Uterus (tissue), 4 donors: Measurements from ENCODE around the gene PELI2. TPM values are rescaled to one million over a fixed set of nuclear protein-coding genes. Genes with fewer than 3 reads are reported as not detected.

Experiments used
- DNase-seq, 2 donors: peaks; one replicate each; pipeline ENCODE4 v3.0.0-alpha.2; 2019 to 2020
- H3K27ac ChIP-seq, 2 donors: fragments of 200-600 bp; sonication (generic); 1 replicate in 1 of 2; 2 replicates in 1 of 2; pipeline ENCODE4 v1.5.1; 2016 to 2018
- H3K27me3 ChIP-seq, 2 donors: fragments of 200-600 bp; sonication (generic); one replicate each; pipeline ENCODE4 v1.5.1; 2018 to 2019; ENCODE audit warnings: control low read depth in 1 of 2
- H3K36me3 ChIP-seq, 2 donors: fragments of 200-600 bp; sonication (generic); one replicate each; pipeline ENCODE4 v1.5.1; 2019; ENCODE audit warnings: control low read depth in 1 of 2
- H3K4me1 ChIP-seq, 2 donors: fragments of 200-600 bp; sonication (generic); one replicate each; pipeline ENCODE4 v1.5.1; 2018 to 2019; ENCODE audit warnings: control low read depth in 1 of 2
- H3K4me3 ChIP-seq, 2 donors: fragments of 200-600 bp; sonication (generic); 1 replicate in 1 of 2; 2 replicates in 1 of 2; pipeline ENCODE4 v1.5.1; 2018 to 2019; ENCODE audit warnings: mild to moderate bottlenecking in 1 of 2
- H3K9me3 ChIP-seq, 2 donors: fragments of 200-600 bp; sonication (generic); one replicate each; pipeline ENCODE4 v1.5.1; 2019; ENCODE audit warnings: control low read depth in 1 of 2
- POLR2A ChIP-seq, 2 donors: fragments of 450-650 bp; IDR thresholded peaks; one replicate each; pipeline ENCODE4 v1.6.1; 2016; ENCODE audit warnings: antibody characterized with exemption in 2 of 2, mild to moderate bottlenecking in 1 of 2, moderate library complexity in 1 of 2
- intact Hi-C: fragments of 100-400 bp; cut with DNase I; formaldehyde crosslinking; loops from one replicate; pipeline ENCODE4 v1.15.1; 2023; ENCODE audit warnings: low total_unique reads
- total RNA-seq, 4 donors: library from RNA; depleted of rRNA in 3 of 4; stranded (reverse); fragments of >200 nt in 3 of 4; gene quantifications; one replicate each; pipeline versions ENCODE4 v1.1.0 to v1.2.4, GENCODE V29; 2014 to 2023
- TF ChIP-seq, protein P1 (sequence below), 4 experiments: fragments of 200-600 bp in 2 of 4; fragments of 450-650 bp in 2 of 4; sonication (generic) in 2 of 4; IDR thresholded peaks; one replicate each; pipeline ENCODE4 v1.5.1; 2016 to 2019; ENCODE audit warnings: antibody characterized with exemption in 4 of 4, mild to moderate bottlenecking in 2 of 4, moderate library complexity in 1 of 4
- donor health status: DM: yes; HTN: yes; CAD: no.

PELI2 gene
- total RNA-seq, 4 donors from 2014 or later, result 15.6 to 24.3 (median 17.0) TPM

DNA sequence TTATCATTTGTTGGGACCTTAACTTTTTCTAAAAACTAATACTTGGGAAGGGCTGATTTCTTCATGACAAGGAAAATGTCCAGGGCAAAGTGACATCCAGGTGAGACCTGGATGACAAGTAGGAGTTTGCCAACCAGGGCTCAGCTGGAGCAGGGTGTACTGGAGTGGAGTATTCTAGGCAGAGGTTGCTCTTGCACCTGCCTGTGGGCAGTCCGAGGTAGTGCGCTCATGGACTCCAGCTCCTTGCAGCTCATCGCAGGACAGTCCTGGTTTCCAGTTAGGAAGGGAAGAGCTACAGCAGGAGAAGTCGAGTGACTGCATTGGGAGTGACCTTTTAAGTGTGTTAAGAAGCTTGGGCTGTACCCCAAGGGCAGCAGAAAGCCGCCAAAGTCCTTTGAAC is 175.9 kb downstream of the PELI2 start:
- no peaks in the 10 kb centered on the region for H3K9me3 ChIP-seq
- intact Hi-C loops, result no loop called here
- TF ChIP-seq, protein P1, sequence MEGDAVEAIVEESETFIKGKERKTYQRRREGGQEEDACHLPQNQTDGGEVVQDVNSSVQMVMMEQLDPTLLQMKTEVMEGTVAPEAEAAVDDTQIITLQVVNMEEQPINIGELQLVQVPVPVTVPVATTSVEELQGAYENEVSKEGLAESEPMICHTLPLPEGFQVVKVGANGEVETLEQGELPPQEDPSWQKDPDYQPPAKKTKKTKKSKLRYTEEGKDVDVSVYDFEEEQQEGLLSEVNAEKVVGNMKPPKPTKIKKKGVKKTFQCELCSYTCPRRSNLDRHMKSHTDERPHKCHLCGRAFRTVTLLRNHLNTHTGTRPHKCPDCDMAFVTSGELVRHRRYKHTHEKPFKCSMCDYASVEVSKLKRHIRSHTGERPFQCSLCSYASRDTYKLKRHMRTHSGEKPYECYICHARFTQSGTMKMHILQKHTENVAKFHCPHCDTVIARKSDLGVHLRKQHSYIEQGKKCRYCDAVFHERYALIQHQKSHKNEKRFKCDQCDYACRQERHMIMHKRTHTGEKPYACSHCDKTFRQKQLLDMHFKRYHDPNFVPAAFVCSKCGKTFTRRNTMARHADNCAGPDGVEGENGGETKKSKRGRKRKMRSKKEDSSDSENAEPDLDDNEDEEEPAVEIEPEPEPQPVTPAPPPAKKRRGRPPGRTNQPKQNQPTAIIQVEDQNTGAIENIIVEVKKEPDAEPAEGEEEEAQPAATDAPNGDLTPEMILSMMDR (IDR thresholded peaks at IDR 0.05), result no peak
- no peak for TF ChIP-seq POLR2A (IDR thresholded peaks at IDR 0.05)

DNA sequence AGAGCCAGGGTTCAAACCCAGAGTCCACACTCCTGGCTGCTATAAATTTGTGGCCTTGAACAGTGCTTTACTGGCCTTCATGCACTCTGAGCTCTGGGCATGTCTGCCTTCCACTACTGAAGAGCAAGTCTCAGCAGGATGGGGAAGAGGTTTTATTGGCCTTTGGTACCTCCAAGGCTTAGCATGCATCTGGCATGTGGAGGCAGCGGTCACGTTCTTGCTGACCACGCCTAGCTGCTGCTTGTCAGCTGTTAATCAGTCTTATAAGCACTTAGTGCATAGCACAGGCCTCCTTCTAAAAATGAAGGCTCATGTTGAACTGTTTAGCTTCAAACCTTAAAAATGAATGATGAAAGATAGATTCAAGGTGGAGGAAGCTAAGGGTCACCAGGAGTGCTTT is 177.5 kb downstream of the PELI2 start:
- Histone ChIP-seq H3K9me3 (no peaks in the 10 kb centered on the region), H3K4me1 (no peaks in the 10 kb centered on the region), H3K4me3 (no peak overlapping the region), H3K27me3 (no peaks in the 10 kb centered on the region), H3K36me3 (no peaks in the 10 kb centered on the region), H3K27ac (no peak overlapping the region)
- no peak for DNase-seq
- intact Hi-C loops, result no loop called here
- TF ChIP-seq, protein P1 (IDR thresholded peaks at IDR 0.05), result no peak
- TF ChIP-seq POLR2A (IDR thresholded peaks at IDR 0.05), result no peak

More for the DNA sequence above, 175.9 kb downstream of the PELI2 start:
- no peaks in the 10 kb centered on the region for H3K36me3 ChIP-seq
- H3K4me1 ChIP-seq, result no peaks in the 10 kb centered on the region
- H3K27ac ChIP-seq, result no peak overlapping the region
- DNase-seq, result no peak
- H3K27me3 ChIP-seq, result no peaks in the 10 kb centered on the region
- H3K4me3 ChIP-seq, result no peak overlapping the region

DNA sequence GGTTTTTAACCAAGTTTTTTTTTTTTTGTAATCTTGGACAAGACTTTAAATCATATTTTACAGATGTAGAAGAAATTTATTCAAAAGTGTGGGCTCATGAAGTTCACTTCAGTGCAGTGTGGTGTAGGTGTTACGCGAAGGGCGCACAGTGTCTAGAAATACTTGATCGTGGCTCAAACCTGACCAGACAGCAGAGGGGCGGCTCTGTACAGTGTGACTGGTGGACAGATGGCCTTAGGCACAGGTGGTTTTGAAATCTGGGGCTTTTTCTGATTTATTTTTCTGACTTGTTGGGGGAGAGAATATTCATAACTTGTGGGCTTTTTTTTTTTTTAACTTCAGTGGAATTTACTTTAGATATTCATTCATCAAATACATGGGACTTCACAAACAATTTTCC is 179.2 kb downstream of the PELI2 start:
- H3K9me3 ChIP-seq, result no peaks in the 10 kb centered on the region
- intact Hi-C loops, result no loop called here
- H3K27me3 ChIP-seq, result no peaks in the 10 kb centered on the region
- H3K4me3 ChIP-seq, result no peak overlapping the region
- no peaks in the 10 kb centered on the region for H3K36me3 ChIP-seq
- no peak for DNase-seq
- no peak for TF ChIP-seq POLR2A (IDR thresholded peaks at IDR 0.05)
- TF ChIP-seq, protein P1 (IDR thresholded peaks at IDR 0.05), result no peak
- H3K4me1 ChIP-seq, result no peaks in the 10 kb centered on the region
- H3K27ac ChIP-seq, result no peak overlapping the region

DNA sequence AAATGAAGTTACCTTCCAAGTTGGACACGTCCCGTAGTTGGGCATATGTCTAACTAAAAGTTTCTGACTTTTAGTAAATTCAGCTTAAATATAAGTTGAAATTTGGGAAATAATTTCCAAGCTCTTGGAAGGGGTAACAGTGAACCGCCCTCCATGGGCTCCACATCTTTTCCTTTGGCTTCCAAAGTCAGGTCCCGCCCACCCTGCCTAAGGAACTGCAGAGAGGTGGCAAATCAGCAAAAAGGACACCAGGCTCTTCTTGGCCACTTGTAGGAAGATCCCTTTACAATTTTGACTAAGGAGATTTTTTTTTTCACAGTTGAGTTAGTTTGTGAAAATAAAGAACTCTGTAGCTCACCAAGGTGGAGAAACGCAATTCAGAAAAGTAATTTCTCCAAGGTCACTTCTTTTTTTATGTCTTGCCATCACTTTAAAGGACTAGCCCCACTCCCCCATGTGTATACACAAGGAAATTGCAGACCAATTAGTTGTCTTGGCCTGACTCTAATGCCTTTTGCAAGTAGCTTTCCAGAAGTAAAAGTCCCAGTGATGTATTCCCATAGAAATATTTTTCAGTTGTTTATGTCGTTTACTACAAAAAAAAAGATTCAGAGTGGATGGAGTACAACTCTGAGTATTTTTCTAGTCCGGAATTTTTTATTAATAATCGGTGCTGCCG is 181.2 kb downstream of the PELI2 start:
- H3K4me3 ChIP-seq, result no peak overlapping the region
- no peak for DNase-seq
- H3K4me1 ChIP-seq, result no peaks in the 10 kb centered on the region
- no peaks in the 10 kb centered on the region for H3K27me3 ChIP-seq
- no peak for TF ChIP-seq POLR2A (IDR thresholded peaks at IDR 0.05)
- TF ChIP-seq, protein P1 (IDR thresholded peaks at IDR 0.05), result no peak
- no peak overlapping the region for H3K27ac ChIP-seq
- intact Hi-C loops, result no loop called here
- no peaks in the 10 kb centered on the region for H3K9me3 ChIP-seq
- no peaks in the 10 kb centered on the region for H3K36me3 ChIP-seq

DNA sequence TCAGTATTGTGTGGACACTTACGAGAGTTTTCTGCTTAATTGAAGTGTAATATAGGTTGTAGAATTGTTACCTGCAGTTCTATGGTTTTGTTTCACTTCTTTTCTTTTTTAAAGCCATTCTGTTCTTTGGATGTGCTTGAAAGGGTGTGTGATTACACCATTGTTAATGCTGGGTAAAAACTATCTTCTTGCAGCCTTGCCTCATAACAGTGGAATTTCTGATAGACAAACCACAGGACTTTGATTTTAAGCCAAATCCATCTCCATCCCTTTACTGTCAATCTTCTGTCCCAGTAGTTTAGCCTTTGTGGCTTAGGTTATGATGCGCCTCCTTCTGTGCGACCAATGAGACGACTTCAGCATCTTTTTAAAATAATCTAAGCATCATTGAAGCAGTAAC is 182.3 kb downstream of the PELI2 start:
- Histone ChIP-seq H3K4me1 (no peaks in the 10 kb centered on the region), H3K27me3 (no peaks in the 10 kb centered on the region), H3K4me3 (no peak overlapping the region), H3K27ac (no peak overlapping the region), H3K9me3 (no peaks in the 10 kb centered on the region), H3K36me3 (no peaks in the 10 kb centered on the region)
- no peak for DNase-seq
- TF ChIP-seq POLR2A (IDR thresholded peaks at IDR 0.05), result no peak
- TF ChIP-seq, protein P1 (IDR thresholded peaks at IDR 0.05), result no peak
- intact Hi-C loops, result no loop called here
